Mucosa of descending colon (tissue), 3 donors: Measurements from ENCODE around the gene IQCN. TPM values are rescaled to one million over a fixed set of nuclear protein-coding genes. Genes with fewer than 3 reads are reported as not detected.

Experiments used
- ATAC-seq: fragments of 200-7000 bp; cut with Tn5 transposase; one replicate; pipeline ENCODE4 v1.9.1; 2020; ENCODE audit warnings: mild to moderate bottlenecking, moderate library complexity
- DNase-seq, 3 donors: peaks; one replicate each; pipeline ENCODE4 v3.0.0-alpha.2; 2020
- H3K36me3 ChIP-seq: fragments of 200-600 bp; one replicate; pipeline ENCODE4 v1.8.0; 2021; ENCODE audit warnings: low read depth, mild to moderate bottlenecking
- H3K4me1 ChIP-seq: fragments of 200-600 bp; one replicate; pipeline ENCODE4 v1.8.0; 2021; ENCODE audit warnings: low read depth, mild to moderate bottlenecking
- H3K4me3 ChIP-seq: fragments of 200-600 bp; one replicate; pipeline ENCODE4 v1.8.0; 2021; ENCODE audit warnings: mild to moderate bottlenecking
- H3K9me3 ChIP-seq: fragments of 200-600 bp; one replicate; pipeline ENCODE4 v1.8.0; 2021; ENCODE audit warnings: mild to moderate bottlenecking
- CTCF ChIP-seq: fragments of 200-600 bp; IDR thresholded peaks from one replicate; pipeline ENCODE4 v1.8.0; 2022; ENCODE audit warnings: antibody characterized with exemption, mild to moderate bottlenecking
- intact Hi-C, 2 donors: fragments of 100-400 bp; cut with DNase I in 1 of 2; cut with micrococcal nuclease in 1 of 2; formaldehyde crosslinking; loops; one replicate each; pipeline versions ENCODE4 v1.11.0 to v1.11.1; 2022; cut with DNase I, micrococcal nuclease
- total RNA-seq, 3 donors: library from RNA; stranded (reverse); fragmentation: NEBNext Ultra II Directional in 2 of 3; extraction: Animal tissue kit (Norgen Biotek cat#: 25700) in 2 of 3; gene quantifications; one replicate each; pipeline versions ENCODE4 v1.2.1 to v1.2.4, GENCODE V29; 2021 to 2023
- donor health status: DM: no; HTN: no; CAD: no; lungs with moderate emphysema.
- donor health status: DM: no; HTN: no; CAD: no.
- donor health status: DM: no; HTN: yes; CAD: no.

The IQCN gene
- total RNA-seq, 3 donors from 2014 or later, result 4.4 to 10.6 (median 8.0) TPM

- peak overlapping the region; percentile 98 for H3K4me3 ChIP-seq
- H3K36me3 ChIP-seq, result no peaks in the 10 kb centered on the region
- no peaks in the 10 kb centered on the region for H3K9me3 ChIP-seq
- ATAC-seq (no peak), DNase-seq (no peak)
- intact Hi-C loops, result loop anchor here in 1 of 2 donors (5.0 kb wide), 1 partner anchor 43 kb away; the partner anchor contains the start of gene LSM4
- H3K4me1 ChIP-seq, result peaks cover 67% of the 10 kb centered on the region
- TF ChIP-seq CTCF, result no peak
These were observed 4.9 kb upstream of the IQCN start for GRCh38 chr19:18279266-18279515.

- intact Hi-C loops, result loop anchor here in 1 of 2 donors (5.0 kb wide), 1 partner anchor 44 kb away; the partner anchor contains the start of gene LSM4
- no peak for TF ChIP-seq CTCF
- no peaks in the 10 kb centered on the region for H3K36me3 ChIP-seq
- no peak overlapping the region for H3K4me3 ChIP-seq
- H3K4me1 ChIP-seq, result peaks cover 68% of the 10 kb centered on the region
- ATAC-seq, result no peak
- peak in 2 of 3 donors; percentile 60 to 68 for DNase-seq
- no peaks in the 10 kb centered on the region for H3K9me3 ChIP-seq
These were observed 4.4 kb upstream of the IQCN start for GRCh38 chr19:18278521-18279265.

- peak; percentile 87 to 94 (median 93) for DNase-seq
- no peaks in the 10 kb centered on the region for H3K36me3 ChIP-seq
- no peak overlapping the region for H3K4me3 ChIP-seq
- H3K4me1 ChIP-seq, result peaks cover 55% of the 10 kb centered on the region
- H3K9me3 ChIP-seq, result no peaks in the 10 kb centered on the region
- ATAC-seq, result peak; percentile 81
- TF ChIP-seq CTCF, result no peak
- intact Hi-C loops, result loop anchor here in 1 of 2 donors (5.0 kb wide), 1 partner anchor 47 kb away; the partner anchor contains the start of gene LSM4
These were observed 617 bp upstream of the IQCN start for GRCh38 chr19:18274781-18275356.

GRCh38 chr19:18273561-18274218, 562 bp downstream of the IQCN start:
- intact Hi-C loops, result no loop called here
- ATAC-seq (no peak), DNase-seq (no peak)
- peaks cover 45% of the 10 kb centered on the region for H3K4me1 ChIP-seq
- H3K4me3 ChIP-seq, result no peak overlapping the region
- no peaks in the 10 kb centered on the region for H3K36me3 ChIP-seq
- no peak for TF ChIP-seq CTCF
- no peaks in the 10 kb centered on the region for H3K9me3 ChIP-seq

DNA sequence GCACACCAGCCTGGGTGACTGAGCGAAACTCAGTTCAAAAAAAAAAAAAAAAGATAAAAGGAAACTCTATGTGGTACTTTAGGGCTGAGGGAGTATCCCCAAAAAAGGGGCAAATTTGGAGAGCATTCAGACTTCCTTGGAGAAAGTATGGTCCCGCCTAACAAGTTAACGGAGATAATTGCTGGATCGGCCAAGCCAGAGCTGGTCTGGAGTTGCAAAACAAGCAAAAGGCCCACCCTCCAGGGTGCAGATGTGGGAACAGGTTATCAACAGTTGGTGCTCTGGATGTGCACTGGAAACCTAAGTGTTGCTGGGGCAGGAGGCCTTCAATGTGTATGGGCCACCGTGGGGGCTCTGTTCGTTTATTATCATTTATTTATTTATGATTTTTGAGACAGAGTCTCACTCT, 2.8 kb downstream of the IQCN start:
- ATAC-seq (no peak), DNase-seq (no peak)
- Histone ChIP-seq H3K4me3 (no peak overlapping the region), H3K9me3 (no peaks in the 10 kb centered on the region), H3K4me1 (peaks cover 23% of the 10 kb centered on the region), H3K36me3 (no peaks in the 10 kb centered on the region)
- intact Hi-C loops, result no loop called here
- TF ChIP-seq CTCF, result no peak
